Esophagus muscularis mucosa (tissue), 4 donors: Measurements from ENCODE around the gene CNIH2.

Experiments used
- EP300 ChIP-seq: sonication (generic); formaldehyde crosslinking; IDR thresholded peaks from one replicate; pipeline ENCODE4 v1.6.1; 2017; ENCODE audit warnings: antibody characterized with exemption
- POLR2A ChIP-seq: fragments of 450-650 bp; IDR thresholded peaks from one replicate; pipeline ENCODE4 v1.6.1; 2017; ENCODE audit warnings: antibody characterized with exemption, moderate library complexity, mild to moderate bottlenecking, low read depth
- POLR2AphosphoS5 ChIP-seq, 2 donors: sonication (generic); formaldehyde crosslinking; IDR thresholded peaks; one replicate each; pipeline ENCODE4 v1.6.1; 2017; ENCODE audit warnings: antibody characterized with exemption in 2 of 2
- TF ChIP-seq, protein P1 (sequence below), 3 experiments: fragments of 200-600 bp in 2 of 3; fragments of 450-650 bp in 1 of 3; sonication (generic) in 2 of 3; IDR thresholded peaks; one replicate each; pipeline ENCODE4 v1.5.1; 2017 to 2019; ENCODE audit warnings: antibody characterized with exemption in 3 of 3, mild to moderate bottlenecking in 2 of 3, moderate library complexity in 1 of 3

DNA sequence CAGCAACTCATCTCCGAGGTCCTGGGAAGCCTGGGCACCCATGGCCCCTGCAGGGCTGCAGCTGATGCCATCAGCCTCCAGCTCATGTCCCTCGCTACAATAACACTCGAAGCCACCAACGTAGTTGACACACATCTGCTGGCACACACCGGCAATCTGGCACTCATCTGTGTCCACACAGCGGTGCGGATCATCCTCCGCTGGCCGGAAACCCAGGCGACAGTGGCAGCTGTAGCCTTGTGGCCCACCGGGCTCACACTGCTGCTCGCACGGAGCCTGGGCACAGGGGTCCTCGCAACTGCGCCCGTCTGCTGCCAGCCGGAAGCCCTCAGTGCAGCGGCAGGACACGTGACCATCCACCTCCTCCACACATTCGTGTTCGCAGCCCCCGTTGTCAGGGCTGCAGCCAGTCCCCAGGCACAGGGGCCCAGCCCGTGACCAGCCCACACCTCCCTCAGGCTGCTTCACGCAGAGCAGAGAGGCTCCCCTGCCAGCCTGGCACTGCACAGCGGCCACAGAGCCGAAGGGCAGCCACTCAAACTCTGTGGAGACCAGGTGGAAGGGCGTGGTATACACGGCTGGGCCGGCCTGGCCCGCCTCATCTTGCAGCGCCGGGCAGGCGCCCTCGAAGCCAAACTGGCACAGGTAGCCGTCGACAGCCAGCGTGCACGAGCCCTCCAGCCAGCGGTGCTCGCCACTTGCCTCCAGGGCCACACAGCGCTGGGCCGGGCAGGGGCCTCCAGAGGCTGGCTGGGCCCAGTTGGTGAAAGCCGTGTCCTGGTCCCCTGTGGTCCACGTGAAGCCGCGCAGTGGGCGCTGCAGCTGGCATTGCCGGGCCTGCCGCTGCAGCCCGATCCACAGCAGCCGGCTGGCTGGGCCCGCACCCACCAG is 38.2 kb downstream of the CNIH2 start:
- TF ChIP-seq, protein P1, sequence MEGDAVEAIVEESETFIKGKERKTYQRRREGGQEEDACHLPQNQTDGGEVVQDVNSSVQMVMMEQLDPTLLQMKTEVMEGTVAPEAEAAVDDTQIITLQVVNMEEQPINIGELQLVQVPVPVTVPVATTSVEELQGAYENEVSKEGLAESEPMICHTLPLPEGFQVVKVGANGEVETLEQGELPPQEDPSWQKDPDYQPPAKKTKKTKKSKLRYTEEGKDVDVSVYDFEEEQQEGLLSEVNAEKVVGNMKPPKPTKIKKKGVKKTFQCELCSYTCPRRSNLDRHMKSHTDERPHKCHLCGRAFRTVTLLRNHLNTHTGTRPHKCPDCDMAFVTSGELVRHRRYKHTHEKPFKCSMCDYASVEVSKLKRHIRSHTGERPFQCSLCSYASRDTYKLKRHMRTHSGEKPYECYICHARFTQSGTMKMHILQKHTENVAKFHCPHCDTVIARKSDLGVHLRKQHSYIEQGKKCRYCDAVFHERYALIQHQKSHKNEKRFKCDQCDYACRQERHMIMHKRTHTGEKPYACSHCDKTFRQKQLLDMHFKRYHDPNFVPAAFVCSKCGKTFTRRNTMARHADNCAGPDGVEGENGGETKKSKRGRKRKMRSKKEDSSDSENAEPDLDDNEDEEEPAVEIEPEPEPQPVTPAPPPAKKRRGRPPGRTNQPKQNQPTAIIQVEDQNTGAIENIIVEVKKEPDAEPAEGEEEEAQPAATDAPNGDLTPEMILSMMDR (IDR thresholded peaks at IDR 0.05), result no peak
- TF ChIP-seq POLR2A (no peak), POLR2AphosphoS5 (IDR thresholded peaks at IDR 0.05) (no peak), EP300 (no peak)
